Gastrocnemius medialis (tissue), 4 donors: ENCODE results near the gene RFFL.

Source experiments
- CTCF ChIP-seq, 5 experiments: fragments of 450-650 bp in 3 of 5; fragments of 200-600 bp in 2 of 5; sonication (generic) in 2 of 5; IDR thresholded peaks in 4 of 5; conservative IDR thresholded peaks in 1 of 5; 1 replicate in 4 of 5; 2 replicates in 1 of 5; pipeline ENCODE4 v1.5.1; 2016 to 2019; ENCODE audit warnings: antibody characterized with exemption in 5 of 5, mild to moderate bottlenecking in 3 of 5, moderate library complexity in 3 of 5
- POLR2A ChIP-seq, 2 donors: fragments of 450-650 bp; IDR thresholded peaks; one replicate each; pipeline ENCODE4 v1.6.1; 2017; ENCODE audit warnings: antibody characterized with exemption in 2 of 2, mild to moderate bottlenecking in 2 of 2, moderate library complexity in 2 of 2

- no peak for TF ChIP-seq CTCF (IDR thresholded peaks at IDR 0.05 in 4 of 5, conservative IDR thresholded peaks at IDR 0.05 in 1 of 5)
- no peak for TF ChIP-seq POLR2A (IDR thresholded peaks at IDR 0.05)
Observed at GRCh38 chr17:34997355-34997862, 66.1 kb downstream of the RFFL start.
